HG03097 (cell line): ENCODE measurements around the gene MOXD1.
"Not testable (repeated sequence)": the region's sequence is repeated elsewhere in the genome, so short reads cannot be mapped to it uniquely, and the experiment has no call there.

Experiments used
- ATAC-seq: cut with Tn5 transposase; IDR thresholded peaks from one replicate; pipeline ENCODE4 v1.9.1; 2021; ENCODE audit not compliant: unreplicated experiment, low FRiP score

MOXD1 gene

GRCh38 chr6:132357120-132357519 lies 44.2 kb downstream of the MOXD1 start:
- no peak for ATAC-seq

DNA sequence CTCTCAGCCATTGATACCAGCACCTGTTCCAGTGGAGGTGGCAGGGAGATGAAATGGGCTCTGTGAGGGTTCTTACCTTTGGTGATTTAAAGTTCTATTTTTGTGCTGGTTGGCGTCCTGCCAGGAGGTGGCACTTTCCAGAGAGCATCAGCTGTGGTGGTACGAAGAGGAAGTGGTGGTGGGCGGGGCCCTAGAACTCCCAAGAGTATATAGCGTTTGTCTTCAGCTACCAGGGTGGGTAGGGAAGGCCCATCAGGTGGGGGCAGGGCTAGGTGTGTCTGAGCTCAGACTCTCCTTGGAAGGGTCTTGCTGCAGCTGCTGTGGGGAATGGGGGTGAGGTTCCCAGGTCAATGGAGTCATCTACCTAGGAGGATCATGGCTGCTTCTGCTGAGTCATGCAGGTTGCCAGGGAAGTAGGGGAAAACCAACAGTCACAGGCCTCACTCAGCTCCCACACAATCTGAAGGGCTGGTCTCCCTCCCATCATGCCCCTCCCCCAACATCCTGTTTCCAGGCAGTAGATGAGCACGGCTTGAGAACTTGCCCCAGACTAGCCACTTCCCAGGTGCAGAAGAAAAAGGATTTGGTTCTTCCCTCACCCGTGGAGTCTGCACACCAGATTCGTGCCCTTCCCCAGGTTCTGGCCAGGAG lies 46.6 kb downstream of the MOXD1 start:
- ATAC-seq = no peak

DNA sequence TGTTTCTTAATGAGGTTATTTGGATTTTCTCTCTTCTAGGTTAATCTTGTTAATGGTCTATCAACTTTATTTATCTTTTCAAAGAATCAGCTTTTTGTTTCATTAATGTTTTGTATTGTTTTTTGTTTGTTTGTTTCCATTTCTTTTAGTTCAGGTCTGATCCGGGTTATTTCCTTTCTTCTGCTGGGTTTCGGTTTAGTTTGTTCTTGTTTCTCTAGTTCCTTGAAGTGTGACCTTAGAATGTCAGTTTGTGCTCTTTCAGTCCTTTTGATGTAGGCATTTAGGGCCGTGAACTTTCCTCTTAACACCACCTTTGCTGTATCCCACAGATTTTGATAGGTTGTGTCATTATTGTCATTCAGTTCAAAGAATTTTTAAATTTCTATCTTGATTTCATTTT lies 49.3 kb downstream of the MOXD1 start:
- not testable (repeated sequence) for ATAC-seq

DNA sequence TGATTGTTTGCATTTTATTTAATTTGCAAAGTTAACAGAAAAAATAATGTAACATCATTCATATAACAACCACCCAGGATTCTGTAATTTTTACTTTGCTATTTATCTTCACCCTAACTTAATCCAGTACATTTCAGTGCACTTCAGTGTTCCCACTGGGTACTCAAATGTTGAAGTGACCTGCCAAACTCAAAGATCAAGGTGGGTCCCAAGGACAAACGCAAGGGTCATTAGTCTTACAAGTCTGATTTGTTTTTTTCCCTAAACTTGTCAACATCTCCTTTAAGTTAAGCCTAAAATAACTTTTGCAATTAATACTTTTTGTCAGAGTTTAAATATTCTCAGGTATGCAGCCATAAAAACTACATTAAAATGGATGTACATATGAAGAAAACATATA lies 53.0 kb downstream of the MOXD1 start:
- ATAC-seq = no peak

GRCh38 chr6:132344811-132345210 lies 56.5 kb downstream of the MOXD1 start:
- no peak for ATAC-seq

GRCh38 chr6:132341646-132342045 lies 59.6 kb downstream of the MOXD1 start:
- ATAC-seq = no peak

DNA sequence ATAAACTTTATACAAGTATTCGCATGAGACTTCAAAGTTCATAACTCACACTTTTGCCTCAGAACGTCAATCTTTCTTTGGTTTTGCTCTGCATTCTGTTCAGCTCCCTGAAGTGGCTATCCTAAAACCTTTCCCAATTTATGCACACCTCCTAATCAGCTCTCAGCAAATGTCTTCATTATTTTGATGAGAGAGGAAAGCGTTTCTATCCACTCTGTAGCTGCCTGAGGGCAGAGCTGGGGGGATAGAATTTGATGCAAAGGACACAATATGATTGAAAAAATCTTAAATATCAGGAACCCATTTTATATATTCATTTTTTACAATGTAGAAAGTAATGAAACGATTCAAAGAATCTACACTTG lies 66.8 kb downstream of the MOXD1 start:
- no peak for ATAC-seq

DNA sequence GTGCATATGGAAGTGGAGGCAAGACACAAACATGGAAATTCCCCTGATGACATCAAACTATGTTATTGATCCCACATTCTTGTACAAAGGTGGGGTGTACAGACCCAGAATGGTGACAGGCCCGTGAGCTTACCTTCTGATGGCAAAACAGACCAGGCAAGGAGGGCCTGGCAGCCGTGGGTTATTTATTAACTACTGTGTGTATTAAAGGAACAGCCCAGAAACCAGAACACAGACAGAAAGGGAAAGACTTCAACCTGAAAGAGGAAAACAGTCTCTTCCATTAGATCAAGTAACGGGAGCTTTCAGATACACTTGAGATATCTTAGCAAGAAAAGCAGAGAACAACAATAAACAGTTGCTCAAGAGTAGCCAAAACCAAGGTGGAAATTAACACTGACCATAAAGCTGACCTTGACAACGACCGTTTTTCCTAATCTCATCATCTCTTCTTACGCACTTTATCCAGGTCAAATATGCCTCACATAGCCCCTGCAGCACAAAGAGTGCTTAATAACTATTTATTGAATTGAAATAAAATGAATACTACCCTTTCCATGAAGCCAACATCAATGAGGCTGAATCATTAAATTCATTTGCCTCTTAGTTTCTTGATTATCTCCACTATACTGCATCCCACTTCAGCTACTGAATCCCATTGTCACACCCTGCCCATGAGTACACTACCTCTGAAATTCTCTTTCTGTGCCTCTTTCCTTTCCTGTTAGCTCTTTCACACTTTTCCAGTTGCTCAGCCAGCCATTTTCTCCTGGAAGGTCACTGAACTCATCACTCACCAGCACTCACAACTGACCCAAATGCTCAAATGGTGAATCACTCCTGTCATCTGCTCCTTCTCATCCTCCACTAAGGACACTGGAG lies 67.4 kb downstream of the MOXD1 start:
- ATAC-seq = no peak

- no peak for ATAC-seq
Observed at GRCh38 chr6:132330759-132331158, 70.5 kb downstream of the MOXD1 start.

DNA sequence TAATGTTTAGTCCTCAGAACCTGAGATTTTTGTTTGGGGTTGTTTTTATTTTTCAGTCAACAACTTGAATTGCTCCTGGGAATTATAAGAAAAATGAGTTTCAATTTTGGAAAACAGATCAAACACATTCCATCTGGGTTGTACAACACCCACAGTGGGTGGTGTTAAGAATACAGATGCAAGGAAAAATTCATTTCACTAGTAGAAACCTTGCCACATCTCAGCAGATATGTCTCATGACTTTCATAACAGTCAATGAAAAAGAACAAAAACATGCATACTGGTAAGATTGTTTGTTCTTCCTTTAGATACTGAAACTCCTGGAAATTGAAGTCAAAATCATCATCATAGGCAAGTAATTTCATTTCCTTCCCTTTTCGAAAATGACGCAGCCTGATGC lies 78.9 kb downstream of the MOXD1 start:
- ATAC-seq = no peak

DNA sequence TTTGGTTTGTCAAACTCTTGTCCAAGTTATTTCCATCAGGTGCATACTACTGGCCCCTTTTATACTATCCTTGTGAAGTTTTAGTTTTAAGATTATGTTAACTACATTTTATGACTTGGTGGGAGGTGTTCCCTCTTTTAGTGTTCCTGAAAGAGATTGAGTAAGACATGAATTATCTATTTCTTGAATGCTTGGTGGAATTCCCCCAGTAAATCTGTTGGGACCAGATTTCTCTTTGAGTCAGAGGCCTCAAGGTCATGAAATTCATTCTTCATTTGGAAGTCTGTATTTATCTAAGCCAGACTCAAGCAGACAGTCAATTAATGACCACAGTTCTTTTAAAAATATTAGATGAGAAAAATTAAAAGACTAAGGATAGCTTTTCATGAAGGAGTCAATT lies 81.3 kb downstream of the MOXD1 start:
- no peak for ATAC-seq

GRCh38 chr6:132316970-132317369 lies 84.3 kb downstream of the MOXD1 start:
- ATAC-seq = no peak

DNA sequence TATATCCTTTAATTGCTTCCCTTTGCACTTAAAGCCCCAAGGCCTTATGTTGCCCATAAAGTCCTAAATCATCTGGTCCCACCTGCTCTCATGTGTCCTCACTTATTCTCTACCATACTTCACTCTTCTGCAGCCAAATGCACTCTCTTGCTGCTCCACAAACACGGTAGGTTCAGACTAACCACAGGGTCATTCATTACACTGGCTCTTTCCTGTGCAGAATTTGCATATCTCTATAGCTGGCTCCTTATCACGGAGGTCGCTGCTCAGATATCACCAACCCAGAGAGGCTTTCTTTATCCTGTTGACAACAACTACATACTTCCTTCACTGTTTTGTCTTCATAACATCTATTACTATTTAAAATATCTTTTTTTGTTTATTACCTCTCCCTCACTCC lies 86.8 kb downstream of the MOXD1 start:
- ATAC-seq = peak; percentile 81

GRCh38 chr6:132310921-132311320 lies 90.4 kb downstream of the MOXD1 start:
- no peak for ATAC-seq

DNA sequence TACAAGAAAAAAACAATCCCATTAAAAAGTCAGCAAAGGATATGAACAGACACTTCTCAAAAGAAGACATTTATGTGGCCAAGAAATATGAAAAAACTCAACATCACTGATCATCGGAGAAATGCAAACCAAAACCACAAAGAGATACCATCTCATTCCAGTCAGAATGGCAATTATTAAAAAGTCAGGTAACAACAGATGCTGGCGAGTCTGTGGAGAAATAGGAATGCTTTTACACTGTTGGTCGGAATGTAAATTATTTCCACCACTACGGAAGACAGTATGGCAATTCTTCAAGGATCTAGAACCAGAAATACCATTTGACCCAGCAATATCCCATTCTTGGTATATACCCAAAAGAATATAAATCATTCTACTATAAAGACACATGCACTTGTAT lies 91.1 kb downstream of the MOXD1 start:
- not testable (repeated sequence) for ATAC-seq

- ATAC-seq = no peak
Observed at GRCh38 chr6:132304891-132305305, 96.4 kb downstream of the MOXD1 start.

GRCh38 chr6:132300323-132300949 lies 100.8 kb downstream of the MOXD1 start:
- no peak for ATAC-seq

- ATAC-seq = no peak
Observed at GRCh38 chr6:132298344-132298949, 102.8 kb downstream of the MOXD1 start.

GRCh38 chr6:132289756-132290155 lies 111.5 kb downstream of the MOXD1 start:
- no peak for ATAC-seq

DNA sequence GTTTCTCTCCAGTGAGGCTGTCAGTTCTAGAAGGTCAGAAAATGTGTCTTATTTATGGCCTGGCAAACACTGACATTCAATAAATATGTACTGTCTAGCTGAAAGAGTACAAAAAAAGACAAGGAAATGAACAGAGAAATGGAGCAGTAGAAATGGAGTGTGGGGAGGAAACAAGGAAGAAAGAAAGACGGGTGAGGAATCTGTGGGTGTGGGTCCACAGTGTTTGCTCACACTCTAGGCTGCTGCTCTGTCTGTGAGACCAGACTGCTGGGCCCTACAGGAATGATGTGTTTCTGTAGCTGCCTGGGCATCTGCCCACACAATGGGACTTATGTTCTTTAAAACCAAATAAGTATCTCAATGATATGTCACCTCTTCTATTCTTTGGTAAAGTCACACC lies 114.2 kb downstream of the MOXD1 start:
- ATAC-seq = no peak

GRCh38 chr6:132286298-132287019 lies 114.8 kb downstream of the MOXD1 start:
- ATAC-seq = no peak
